ENCODE results near the gene APEH. TPM values are rescaled to one million over a fixed set of nuclear protein-coding genes. Genes with fewer than 3 reads are reported as not detected.

APEH gene
- total RNA-seq, 2 experiments from 2014 or later, result 179 to 192 TPM

DNA sequence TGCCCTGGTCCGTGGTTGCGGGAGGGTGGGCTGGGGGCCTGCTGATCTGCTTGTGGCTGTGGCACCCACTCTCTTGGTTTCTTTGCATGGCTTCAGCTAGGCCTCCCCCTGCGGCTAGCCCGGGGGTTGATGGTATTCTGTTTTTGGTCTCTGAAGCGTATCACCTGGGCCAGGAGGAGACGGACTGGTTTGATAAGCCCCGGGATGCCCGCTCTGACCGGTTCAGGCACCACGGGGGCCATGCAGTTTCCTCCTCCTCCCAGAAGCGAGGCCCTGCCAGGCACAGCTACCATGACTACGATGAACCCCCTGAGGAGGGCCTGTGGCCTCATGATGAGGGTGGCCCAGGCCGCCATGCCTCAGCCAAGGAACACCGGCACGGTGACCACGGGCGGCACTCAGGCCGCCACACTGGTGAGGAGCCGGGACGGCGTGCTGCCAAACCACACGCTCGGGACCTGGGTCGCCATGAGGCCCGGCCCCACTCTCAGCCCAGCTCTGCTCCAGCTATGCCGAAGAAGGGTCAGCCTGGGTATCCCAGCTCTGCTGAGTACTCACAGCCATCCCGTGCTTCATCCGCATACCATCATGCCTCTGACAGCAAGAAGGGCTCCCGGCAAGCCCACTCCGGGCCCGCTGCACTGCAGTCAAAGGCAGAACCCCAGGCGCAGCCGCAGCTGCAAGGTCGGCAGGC lies 11.3 kb upstream of the APEH start:
- Mint-ChIP-seq H3K27me3 (ENCODE audit: low read depth) (no peaks in the 10 kb centered on the region), H3K27ac (no peak overlapping the region), H3K4me1 (ENCODE audit: low read depth) (peaks cover 8% of the 10 kb centered on the region), H3K4me3 (no peak overlapping the region), H3K9me3 (ENCODE audit: insufficient read depth) (no peaks in the 10 kb centered on the region), H3K36me3 (ENCODE audit: low read depth) (no peaks in the 10 kb centered on the region)
- POLR2A ChIA-PET, result no interaction called here
- ATAC-seq (no peak), DNase-seq (no peak)
- CTCF ChIA-PET, result no interaction called here

GRCh38 chr3:49663831-49664230 lies 10.3 kb upstream of the APEH start:
- ChIA-PET CTCF (no interaction called here), POLR2A (interaction anchor here (1.2 kb wide), 1 partner anchor 9 kb away, joined by 4 read pairs; no protein-coding TSS in a partner anchor)
- no peaks in the 10 kb centered on the region for H3K27me3 Mint-ChIP-seq (ENCODE audit: low read depth)
- peaks cover 8% of the 10 kb centered on the region for H3K4me1 Mint-ChIP-seq (ENCODE audit: low read depth)
- H3K36me3 Mint-ChIP-seq (ENCODE audit: low read depth), result no peaks in the 10 kb centered on the region
- H3K9me3 Mint-ChIP-seq (ENCODE audit: insufficient read depth), result no peaks in the 10 kb centered on the region
- H3K4me3 Mint-ChIP-seq, result no peak overlapping the region
- H3K27ac Mint-ChIP-seq, result peak overlapping the region; percentile 1
- no peak for DNase-seq
- no peak for ATAC-seq

DNA sequence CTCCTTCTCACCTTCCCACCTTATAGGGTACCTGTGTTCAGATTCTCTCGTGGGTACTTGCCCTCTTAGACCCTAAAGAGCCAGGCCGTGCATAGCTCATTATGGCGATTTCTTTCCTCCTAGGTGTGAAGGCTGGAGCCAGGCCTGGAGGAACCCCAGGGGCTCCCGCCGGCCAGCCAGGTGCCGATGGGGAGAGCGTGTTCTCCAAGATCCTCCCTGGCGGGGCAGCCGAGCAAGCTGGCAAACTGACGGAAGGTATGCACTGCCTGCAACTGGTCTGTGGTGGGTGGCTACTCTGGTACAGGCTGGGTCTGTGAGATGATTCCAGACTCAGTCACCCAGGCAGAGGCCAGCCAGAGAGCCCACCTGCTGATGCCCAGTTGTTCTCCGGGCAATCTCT lies 9.9 kb upstream of the APEH start:
- no peak for DNase-seq
- Mint-ChIP-seq H3K9me3 (ENCODE audit: insufficient read depth) (no peaks in the 10 kb centered on the region), H3K4me3 (no peak overlapping the region), H3K4me1 (ENCODE audit: low read depth) (peaks cover 8% of the 10 kb centered on the region), H3K36me3 (ENCODE audit: low read depth) (no peaks in the 10 kb centered on the region), H3K27ac (peak overlapping the region; percentile 1), H3K27me3 (ENCODE audit: low read depth) (no peaks in the 10 kb centered on the region)
- ATAC-seq, result no peak
- POLR2A ChIA-PET, result interaction anchor here (1.2 kb wide), 1 partner anchor 9 kb away, joined by 4 read pairs; no protein-coding TSS in a partner anchor
- CTCF ChIA-PET, result no interaction called here

GRCh38 chr3:49665822-49666519 lies 8.2 kb upstream of the APEH start:
- no peaks in the 10 kb centered on the region for H3K9me3 Mint-ChIP-seq (ENCODE audit: insufficient read depth)
- H3K27me3 Mint-ChIP-seq (ENCODE audit: low read depth), result no peaks in the 10 kb centered on the region
- POLR2A ChIA-PET, result no interaction called here
- H3K27ac Mint-ChIP-seq, result peak overlapping the region; percentile 66
- CTCF ChIA-PET, result interaction anchor here (1.4 kb wide), 2 partner anchors 126 kb away, joined by 9 read pairs; no protein-coding TSS in a partner anchor
- no peaks in the 10 kb centered on the region for H3K36me3 Mint-ChIP-seq (ENCODE audit: low read depth)
- no peak for DNase-seq
- peaks cover 8% of the 10 kb centered on the region for H3K4me1 Mint-ChIP-seq (ENCODE audit: low read depth)
- ATAC-seq, result no peak
- H3K4me3 Mint-ChIP-seq, result no peak overlapping the region

- peaks cover 9% of the 10 kb centered on the region for H3K4me1 Mint-ChIP-seq (ENCODE audit: low read depth)
- H3K27ac Mint-ChIP-seq, result no peak overlapping the region
- ATAC-seq (no peak), DNase-seq (no peak)
- no peak overlapping the region for H3K4me3 Mint-ChIP-seq
- H3K9me3 Mint-ChIP-seq (ENCODE audit: insufficient read depth), result no peaks in the 10 kb centered on the region
- POLR2A ChIA-PET, result no interaction called here
- CTCF ChIA-PET, result interaction anchor here (1.4 kb wide), 1 partner anchor 127 kb away, joined by 9 read pairs; no protein-coding TSS in a partner anchor
- no peaks in the 10 kb centered on the region for H3K36me3 Mint-ChIP-seq (ENCODE audit: low read depth)
- no peaks in the 10 kb centered on the region for H3K27me3 Mint-ChIP-seq (ENCODE audit: low read depth)
Observed at GRCh38 chr3:49666592-49666991, 7.6 kb upstream of the APEH start.

DNA sequence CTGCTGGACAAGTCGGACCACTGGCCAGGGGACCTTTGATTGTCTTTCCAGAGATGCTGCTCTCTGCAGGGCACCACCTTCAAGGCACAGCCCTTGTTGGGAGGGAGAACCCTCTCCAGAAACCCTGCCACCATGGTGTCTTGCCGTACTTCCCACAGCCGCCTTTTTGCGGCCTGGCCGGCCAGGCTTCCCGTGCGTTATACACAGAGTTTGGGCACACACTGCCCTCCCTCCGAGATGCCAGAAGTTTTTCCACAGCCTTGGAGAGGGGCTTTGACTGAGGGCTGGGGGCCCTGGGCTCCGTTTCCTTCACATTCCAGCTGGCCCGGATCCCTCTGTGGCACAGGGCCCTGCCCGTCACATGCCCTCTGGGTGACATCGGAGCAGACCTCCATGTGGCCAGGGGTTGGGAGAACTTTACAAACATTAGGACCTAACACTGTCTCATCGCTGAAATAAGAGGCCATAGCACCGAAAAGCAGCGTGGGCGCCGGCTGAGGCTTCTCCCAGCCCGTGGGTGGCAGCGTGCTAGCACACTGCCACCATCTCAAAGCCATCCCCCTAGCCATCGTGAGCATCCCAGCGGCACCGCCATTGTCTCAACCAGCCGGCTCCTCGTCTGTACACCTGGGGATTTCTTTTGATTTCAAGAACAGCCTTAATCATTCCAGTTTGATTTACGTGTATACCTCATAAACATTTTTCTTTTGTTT lies 6.3 kb upstream of the APEH start:
- POLR2A ChIA-PET, result no interaction called here
- H3K4me3 Mint-ChIP-seq, result no peak overlapping the region
- H3K27me3 Mint-ChIP-seq (ENCODE audit: low read depth), result no peaks in the 10 kb centered on the region
- DNase-seq (no peak), ATAC-seq (no peak)
- peaks cover 16% of the 10 kb centered on the region for H3K4me1 Mint-ChIP-seq (ENCODE audit: low read depth)
- no peaks in the 10 kb centered on the region for H3K9me3 Mint-ChIP-seq (ENCODE audit: insufficient read depth)
- no peak overlapping the region for H3K27ac Mint-ChIP-seq
- CTCF ChIA-PET, result no interaction called here
- H3K36me3 Mint-ChIP-seq (ENCODE audit: low read depth), result peaks cover 2% of the 10 kb centered on the region

GRCh38 chr3:49668414-49668797 lies 5.7 kb upstream of the APEH start:
- Mint-ChIP-seq H3K27me3 (ENCODE audit: low read depth) (no peaks in the 10 kb centered on the region), H3K4me3 (no peak overlapping the region), H3K4me1 (ENCODE audit: low read depth) (peaks cover 20% of the 10 kb centered on the region), H3K36me3 (ENCODE audit: low read depth) (peaks cover 2% of the 10 kb centered on the region), H3K27ac (no peak overlapping the region), H3K9me3 (ENCODE audit: insufficient read depth) (no peaks in the 10 kb centered on the region)
- POLR2A ChIA-PET, result no interaction called here
- DNase-seq, result no peak
- ATAC-seq, result no peak
- CTCF ChIA-PET, result interaction anchor here (5.4 kb wide), 1 partner anchor 130 kb away, joined by 228 read pairs; no protein-coding TSS in a partner anchor

GRCh38 chr3:49668861-49669260 lies 5.3 kb upstream of the APEH start:
- ATAC-seq (no peak), DNase-seq (no peak)
- Mint-ChIP-seq H3K27me3 (ENCODE audit: low read depth) (no peaks in the 10 kb centered on the region), H3K36me3 (ENCODE audit: low read depth) (peaks cover 2% of the 10 kb centered on the region), H3K9me3 (ENCODE audit: insufficient read depth) (no peaks in the 10 kb centered on the region), H3K27ac (no peak overlapping the region), H3K4me1 (ENCODE audit: low read depth) (peaks cover 20% of the 10 kb centered on the region), H3K4me3 (no peak overlapping the region)
- ChIA-PET CTCF (interaction anchor here (5.4 kb wide), 1 partner anchor 130 kb away, joined by 228 read pairs; no protein-coding TSS in a partner anchor), POLR2A (no interaction called here)

GRCh38 chr3:49669352-49669751 lies 4.8 kb upstream of the APEH start:
- no peaks in the 10 kb centered on the region for H3K27me3 Mint-ChIP-seq (ENCODE audit: low read depth)
- H3K9me3 Mint-ChIP-seq (ENCODE audit: insufficient read depth), result no peaks in the 10 kb centered on the region

GRCh38 chr3:49670940-49671290 lies 3.2 kb upstream of the APEH start:
- peaks cover 7% of the 10 kb centered on the region for H3K36me3 Mint-ChIP-seq (ENCODE audit: low read depth)
- H3K4me1 Mint-ChIP-seq (ENCODE audit: low read depth), result peaks cover 26% of the 10 kb centered on the region
- H3K9me3 Mint-ChIP-seq (ENCODE audit: insufficient read depth), result no peaks in the 10 kb centered on the region
- ChIA-PET POLR2A (no interaction called here), CTCF (interaction anchor here (0.7 to 5.4 kb wide), 14 partner anchors 13 to 151 kb away, joined by 3 to 228 read pairs (median 4); partner anchors contain the start of gene INKA1)
- no peak for DNase-seq
- ATAC-seq, result no peak
- H3K27me3 Mint-ChIP-seq (ENCODE audit: low read depth), result no peaks in the 10 kb centered on the region
- no peak overlapping the region for H3K27ac Mint-ChIP-seq
- no peak overlapping the region for H3K4me3 Mint-ChIP-seq

More at GRCh38 chr3:49669352-49669751, 4.8 kb upstream of the APEH start:
- DNase-seq, result no peak
- H3K4me3 Mint-ChIP-seq, result no peak overlapping the region
- H3K36me3 Mint-ChIP-seq (ENCODE audit: low read depth), result peaks cover 2% of the 10 kb centered on the region
- ChIA-PET POLR2A (no interaction called here), CTCF (interaction anchor here (5.4 kb wide), 1 partner anchor 131 kb away, joined by 228 read pairs; no protein-coding TSS in a partner anchor)
- ATAC-seq, result no peak
- H3K4me1 Mint-ChIP-seq (ENCODE audit: low read depth), result peaks cover 20% of the 10 kb centered on the region
- no peak overlapping the region for H3K27ac Mint-ChIP-seq

DNA sequence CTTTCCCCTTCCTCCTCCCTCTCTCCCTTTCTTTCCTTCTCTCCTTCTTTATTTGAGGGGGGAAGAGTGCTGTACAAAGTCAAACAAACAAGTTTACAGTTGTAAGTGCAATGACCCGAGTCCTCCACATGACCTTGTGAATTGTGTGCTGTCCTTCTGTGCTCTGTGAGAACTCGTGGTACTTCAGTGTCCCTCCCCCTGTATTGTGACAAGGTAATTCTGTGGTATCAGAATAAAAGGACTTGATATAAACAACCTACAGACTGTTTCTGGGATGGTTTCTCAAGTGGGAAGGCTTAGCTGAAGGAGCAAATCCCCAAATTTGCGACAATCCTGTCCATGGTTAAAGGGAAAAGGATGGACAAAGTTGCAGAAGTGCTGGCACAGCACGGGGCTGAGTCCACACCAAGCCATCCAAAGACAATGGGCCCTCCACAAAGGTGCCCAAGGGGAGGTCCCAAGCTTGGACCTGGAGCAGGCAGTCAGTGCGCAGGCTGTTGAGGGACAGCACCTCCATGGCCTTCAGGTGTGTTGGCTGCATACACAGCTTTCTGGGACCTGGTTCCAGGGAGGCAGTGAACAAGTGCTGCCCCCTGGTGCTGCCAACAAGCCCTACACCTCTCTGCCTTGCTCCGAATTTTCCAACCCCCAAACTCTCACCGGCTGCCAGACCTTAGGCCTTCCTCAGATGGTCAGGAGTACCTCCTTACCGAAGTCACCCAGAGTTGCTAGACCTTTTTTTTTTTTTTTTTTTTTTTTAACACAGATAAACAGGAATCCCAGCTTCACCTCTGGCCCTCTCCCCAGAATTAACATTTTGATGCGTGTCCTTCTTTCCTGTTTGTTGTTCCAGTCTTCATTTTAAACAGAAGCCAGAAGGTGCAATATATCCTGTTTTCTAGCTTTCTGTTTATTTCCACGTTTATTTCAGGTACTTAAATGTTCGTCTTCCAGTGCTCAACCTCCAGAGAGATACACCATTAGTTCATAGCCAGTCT lies 2.6 kb upstream of the APEH start:
- ATAC-seq, result no peak
- CTCF ChIA-PET, result interaction anchor here (0.7 to 5.4 kb wide), 22 partner anchors 14 to 340 kb away, joined by 3 to 228 read pairs (median 4); partner anchors contain the start of genes BSN, DAG1 and INKA1

More for the DNA sequence above, 2.6 kb upstream of the APEH start:
- peak; percentile 83 for DNase-seq
- peak overlapping the region; percentile 72 for H3K27ac Mint-ChIP-seq
- H3K4me1 Mint-ChIP-seq (ENCODE audit: low read depth), result peaks cover 25% of the 10 kb centered on the region
- no peaks in the 10 kb centered on the region for H3K9me3 Mint-ChIP-seq (ENCODE audit: insufficient read depth)
- POLR2A ChIA-PET, result interaction anchor here (0.5 to 1.0 kb wide), 4 partner anchors 71 to 277 kb away, joined by 3 read pairs; no protein-coding TSS in a partner anchor
- peak overlapping the region; percentile 69 for H3K4me3 Mint-ChIP-seq
- no peaks in the 10 kb centered on the region for H3K27me3 Mint-ChIP-seq (ENCODE audit: low read depth)
- peaks cover 11% of the 10 kb centered on the region for H3K36me3 Mint-ChIP-seq (ENCODE audit: low read depth)

Measured in activated CD8-positive, alpha-beta T cell treated with anti-CD3 and anti-CD28 coated beads, Interleukin-2, amount 10 ng/mL, durations not matched to agents 7 days and 5 days (primary cell).